Gastrocnemius medialis (tissue), 4 donors: ENCODE results near the gene TET3. TPM values are rescaled to one million over a fixed set of nuclear protein-coding genes. Genes with fewer than 3 reads are reported as not detected.

Experiments used
- ATAC-seq, 2 donors: fragments of 150-250 bp; one replicate each; pipeline ENCODE4 v1.9.1; 2016
- DNase-seq, 2 donors: peaks; one replicate each; pipeline ENCODE4 v3.0.0-alpha.2; 2019
- H3K27ac ChIP-seq, 4 donors: fragments of 200-600 bp; sonication (generic); 1 replicate in 1 of 4; 2 replicates in 3 of 4; pipeline ENCODE4 v1.5.1; 2016 to 2018; ENCODE audit warnings: mild to moderate bottlenecking in 2 of 4, moderate library complexity in 1 of 4
- H3K27me3 ChIP-seq, 3 donors: fragments of 200-600 bp; sonication (generic) in 2 of 3; 1 replicate in 1 of 3; 2 replicates in 2 of 3; pipeline versions ENCODE4 v1.5.1 to v1.6.0; 2016 to 2019; ENCODE audit warnings: mild to moderate bottlenecking in 1 of 3, moderate library complexity in 1 of 3
- H3K36me3 ChIP-seq, 2 donors: fragments of 200-600 bp; sonication (generic) in 1 of 2; one replicate each; pipeline ENCODE4 v1.5.1; 2017 to 2018
- H3K4me1 ChIP-seq, 2 donors: fragments of 200-600 bp; sonication (generic) in 1 of 2; one replicate each; pipeline ENCODE4 v1.5.1; 2016 to 2017; ENCODE audit warnings: mild to moderate bottlenecking in 2 of 2
- H3K4me3 ChIP-seq, 4 donors: fragments of 200-600 bp; sonication (generic) in 3 of 4; 1 replicate in 1 of 4; 2 replicates in 3 of 4; pipeline ENCODE4 v1.5.1; 2016 to 2019; ENCODE audit warnings: mild to moderate bottlenecking in 2 of 4
- H3K9me3 ChIP-seq, 3 donors: fragments of 200-600 bp; sonication (generic) in 2 of 3; 1 replicate in 1 of 3; 2 replicates in 2 of 3; pipeline ENCODE4 v1.5.1; 2016 to 2019
- CTCF ChIP-seq, 5 experiments: fragments of 450-650 bp in 3 of 5; fragments of 200-600 bp in 2 of 5; sonication (generic) in 2 of 5; IDR thresholded peaks in 4 of 5; conservative IDR thresholded peaks in 1 of 5; 1 replicate in 4 of 5; 2 replicates in 1 of 5; pipeline ENCODE4 v1.5.1; 2016 to 2019; ENCODE audit warnings: antibody characterized with exemption in 5 of 5, mild to moderate bottlenecking in 3 of 5, moderate library complexity in 3 of 5
- POLR2A ChIP-seq, 2 donors: fragments of 450-650 bp; IDR thresholded peaks; one replicate each; pipeline ENCODE4 v1.6.1; 2017; ENCODE audit warnings: antibody characterized with exemption in 2 of 2, mild to moderate bottlenecking in 2 of 2, moderate library complexity in 2 of 2
- in situ Hi-C, 4 donors: fragments of 200-750 bp; cut with MboI; loops; one replicate each; pipeline versions ENCODE4 v1.15.0 to v1.8.0; 2017; ENCODE audit warnings: low sequenced_read_pairs in 4 of 4
- intact Hi-C: fragments of 100-400 bp; cut with DNase I; formaldehyde crosslinking; loops from one replicate; pipeline ENCODE4 v1.15.1; 2023; ENCODE audit warnings: low total_unique reads
- total RNA-seq, 4 donors: library from RNA; depleted of rRNA; stranded (reverse); fragments of >200 nt; gene quantifications; one replicate each; pipeline versions ENCODE4 v1.1.0 to v1.2.3, GENCODE V29; 2016

The TET3 gene
- total RNA-seq, 4 donors from 2014 or later = 2.1 to 3.3 (median 2.9) TPM

GRCh38 chr2:73975731-73976130 is 9.0 kb upstream of the TET3 start:
- no peaks in the 10 kb centered on the region for H3K9me3 ChIP-seq
- TF ChIP-seq POLR2A (IDR thresholded peaks at IDR 0.05) = no peak
- TF ChIP-seq CTCF (IDR thresholded peaks at IDR 0.05 in 4 of 5, conservative IDR thresholded peaks at IDR 0.05 in 1 of 5) = no peak
- H3K27ac ChIP-seq = peak overlapping the region in 1 of 4 donors; percentile 23
- in situ Hi-C loops = no loop called here
- peaks cover 5 to 11% of the 10 kb centered on the region in 2 donors for H3K4me1 ChIP-seq
- no peak overlapping the region for H3K4me3 ChIP-seq
- DNase-seq (no peak), ATAC-seq (no peak)
- no peaks in the 10 kb centered on the region for H3K36me3 ChIP-seq
- intact Hi-C loops = no loop called here
- no peaks in the 10 kb centered on the region for H3K27me3 ChIP-seq

GRCh38 chr2:73976803-73977202 is 7.9 kb upstream of the TET3 start:
- H3K9me3 ChIP-seq = no peaks in the 10 kb centered on the region
- peaks cover 8 to 12% of the 10 kb centered on the region in 2 donors for H3K4me1 ChIP-seq
- H3K27me3 ChIP-seq = no peaks in the 10 kb centered on the region
- DNase-seq = no peak
- ATAC-seq = no peak
- TF ChIP-seq CTCF (IDR thresholded peaks at IDR 0.05 in 4 of 5, conservative IDR thresholded peaks at IDR 0.05 in 1 of 5) (no peak), POLR2A (IDR thresholded peaks at IDR 0.05) (no peak)
- in situ Hi-C loops (no loop called here), intact Hi-C loops (no loop called here)
- no peak overlapping the region for H3K27ac ChIP-seq
- no peak overlapping the region for H3K4me3 ChIP-seq
- H3K36me3 ChIP-seq = no peaks in the 10 kb centered on the region

- no peak overlapping the region for H3K27ac ChIP-seq
- in situ Hi-C loops = no loop called here
- peaks cover 14 to 15% of the 10 kb centered on the region in 2 donors for H3K4me1 ChIP-seq
- intact Hi-C loops = no loop called here
- no peak for DNase-seq
- H3K27me3 ChIP-seq = no peaks in the 10 kb centered on the region
- H3K36me3 ChIP-seq = no peaks in the 10 kb centered on the region
- H3K9me3 ChIP-seq = no peaks in the 10 kb centered on the region
- TF ChIP-seq CTCF (IDR thresholded peaks at IDR 0.05 in 4 of 5, conservative IDR thresholded peaks at IDR 0.05 in 1 of 5) (no peak), POLR2A (IDR thresholded peaks at IDR 0.05) (no peak)
- H3K4me3 ChIP-seq = no peak overlapping the region
- no peak for ATAC-seq
Measured at GRCh38 chr2:73977466-73977865, 7.2 kb upstream of the TET3 start.

GRCh38 chr2:73979021-73979420 is 5.7 kb upstream of the TET3 start:
- Histone ChIP-seq H3K27ac (no peak overlapping the region), H3K36me3 (no peaks in the 10 kb centered on the region), H3K9me3 (no peaks in the 10 kb centered on the region), H3K27me3 (no peaks in the 10 kb centered on the region), H3K4me3 (no peak overlapping the region), H3K4me1 (peaks cover 22 to 23% of the 10 kb centered on the region in 2 donors)
- TF ChIP-seq CTCF (IDR thresholded peaks at IDR 0.05 in 4 of 5, conservative IDR thresholded peaks at IDR 0.05 in 1 of 5) (no peak), POLR2A (IDR thresholded peaks at IDR 0.05) (no peak)
- no peak for ATAC-seq
- in situ Hi-C loops (no loop called here), intact Hi-C loops (no loop called here)
- DNase-seq = no peak

GRCh38 chr2:73979686-73980085 is 5.0 kb upstream of the TET3 start:
- H3K4me3 ChIP-seq = no peak overlapping the region
- ATAC-seq (no peak), DNase-seq (no peak)
- H3K36me3 ChIP-seq = no peaks in the 10 kb centered on the region
- peaks cover 24 to 26% of the 10 kb centered on the region in 2 donors for H3K4me1 ChIP-seq
- no peak for TF ChIP-seq CTCF (IDR thresholded peaks at IDR 0.05 in 4 of 5, conservative IDR thresholded peaks at IDR 0.05 in 1 of 5)
- no peak for TF ChIP-seq POLR2A (IDR thresholded peaks at IDR 0.05)
- no peaks in the 10 kb centered on the region for H3K27me3 ChIP-seq
- in situ Hi-C loops = no loop called here
- H3K27ac ChIP-seq = no peak overlapping the region
- intact Hi-C loops = loop anchor here (10.0 kb wide), 1 partner anchor 155 kb away; the partner anchor contains the start of gene STAMBP
- H3K9me3 ChIP-seq = no peaks in the 10 kb centered on the region
